ENCODE data around the gene ITPRIP.

The ITPRIP gene

DNA sequence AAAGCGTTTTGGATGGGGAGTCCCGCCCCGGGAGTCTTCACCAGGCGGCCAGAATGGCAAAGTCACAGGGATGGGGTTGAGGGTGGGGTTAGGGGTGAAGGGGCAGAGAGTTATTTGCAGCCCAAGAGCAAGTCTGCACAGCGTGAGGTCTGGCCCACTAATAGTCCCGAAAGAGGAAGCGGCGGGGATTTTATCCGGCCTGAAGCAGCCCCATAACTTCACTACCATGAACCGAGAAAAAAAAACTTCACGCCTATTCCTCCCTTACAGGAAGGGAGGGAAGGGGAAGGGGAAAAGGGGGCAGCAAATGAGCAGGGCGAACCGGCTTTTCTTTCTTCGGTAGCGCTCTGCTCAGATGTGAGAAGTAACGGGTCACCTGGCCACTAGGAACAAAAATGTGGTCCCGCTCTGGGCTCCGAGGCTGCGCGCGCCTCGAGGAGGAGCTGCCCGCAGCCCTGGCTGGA lies 712 bp downstream of the ITPRIP start:
- TF ChIP-seq EZH2 (IDR thresholded peaks at IDR 0.05; ENCODE audit: borderline replicate concordance, low read depth, low read length, severe bottlenecking): no peak
- TF ChIP-seq, protein P1, sequence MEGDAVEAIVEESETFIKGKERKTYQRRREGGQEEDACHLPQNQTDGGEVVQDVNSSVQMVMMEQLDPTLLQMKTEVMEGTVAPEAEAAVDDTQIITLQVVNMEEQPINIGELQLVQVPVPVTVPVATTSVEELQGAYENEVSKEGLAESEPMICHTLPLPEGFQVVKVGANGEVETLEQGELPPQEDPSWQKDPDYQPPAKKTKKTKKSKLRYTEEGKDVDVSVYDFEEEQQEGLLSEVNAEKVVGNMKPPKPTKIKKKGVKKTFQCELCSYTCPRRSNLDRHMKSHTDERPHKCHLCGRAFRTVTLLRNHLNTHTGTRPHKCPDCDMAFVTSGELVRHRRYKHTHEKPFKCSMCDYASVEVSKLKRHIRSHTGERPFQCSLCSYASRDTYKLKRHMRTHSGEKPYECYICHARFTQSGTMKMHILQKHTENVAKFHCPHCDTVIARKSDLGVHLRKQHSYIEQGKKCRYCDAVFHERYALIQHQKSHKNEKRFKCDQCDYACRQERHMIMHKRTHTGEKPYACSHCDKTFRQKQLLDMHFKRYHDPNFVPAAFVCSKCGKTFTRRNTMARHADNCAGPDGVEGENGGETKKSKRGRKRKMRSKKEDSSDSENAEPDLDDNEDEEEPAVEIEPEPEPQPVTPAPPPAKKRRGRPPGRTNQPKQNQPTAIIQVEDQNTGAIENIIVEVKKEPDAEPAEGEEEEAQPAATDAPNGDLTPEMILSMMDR (IDR thresholded peaks at IDR 0.05; ENCODE audit: borderline replicate concordance, extremely low read depth, low read length, poor library complexity, severe bottlenecking): no peak
- Histone ChIP-seq H4K20me1 (ENCODE audit: insufficient read depth, low read length) (peaks cover 44% of the 10 kb centered on the region), H3K27ac (ENCODE audit: low read length) (peak overlapping the region; percentile 99), H3K4me3 (ENCODE audit: low read depth in 1 of 2, low read length in 2 of 2) (peak overlapping the region; percentile 98 to 100), H3K9me3 (ENCODE audit: insufficient read depth, low read length, severe bottlenecking) (no peaks in the 10 kb centered on the region), H3K9ac (ENCODE audit: low read depth, low read length) (peak overlapping the region; percentile 97), H3K36me3 (ENCODE audit: insufficient read depth, low read length) (peaks cover 14% of the 10 kb centered on the region), H3K4me1 (ENCODE audit: insufficient read depth, low read length) (peaks cover 40% of the 10 kb centered on the region), H3K79me2 (ENCODE audit: insufficient read depth, low read length) (peaks cover 56% of the 10 kb centered on the region), H2AFZ (ENCODE audit: low read depth, low read length) (peak overlapping the region; percentile 99), H3K27me3 (ENCODE audit: insufficient read depth, low read length, poor library complexity) (peaks cover 14% of the 10 kb centered on the region), H3K4me2 (ENCODE audit: insufficient read depth, low read length) (peak overlapping the region; percentile 72)
- DNase-seq (peak; percentile 33), ATAC-seq (ENCODE audit: insufficient read depth, low read depth) (peak; percentile 23; the same call in 2 of the 3 replicates)

DNA sequence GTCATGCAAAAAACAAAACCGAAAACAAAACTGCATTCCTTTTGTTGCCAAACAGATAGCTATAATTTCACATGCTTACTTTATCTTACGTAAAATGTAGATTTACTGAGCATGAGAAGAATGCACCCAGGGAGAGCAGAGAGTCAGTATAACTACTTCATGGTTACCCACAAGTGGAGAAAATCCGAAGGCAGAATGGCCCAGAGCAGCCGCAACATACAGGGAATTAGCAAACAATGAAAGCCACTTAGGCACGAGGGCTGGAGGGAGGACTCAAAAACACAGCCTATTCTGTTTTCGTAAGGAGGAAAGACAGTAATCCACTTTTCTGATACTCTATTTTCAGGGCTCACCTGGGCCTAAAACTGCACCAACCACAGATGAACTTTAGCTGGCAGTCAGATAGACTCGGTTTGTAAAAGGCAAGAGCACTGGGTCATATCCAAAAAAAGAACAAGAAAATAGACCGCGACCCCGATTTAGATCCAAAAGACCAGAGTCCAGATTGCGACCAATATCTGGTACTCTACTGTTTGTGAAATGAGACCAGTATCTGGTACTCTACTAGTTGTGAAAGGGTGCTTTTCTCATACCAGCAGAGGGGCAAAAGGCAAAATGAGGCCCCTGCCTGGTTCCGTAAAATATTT lies 1.3 kb downstream of the ITPRIP start:
- Histone ChIP-seq H2AFZ (ENCODE audit: low read depth, low read length) (no peak overlapping the region), H3K4me1 (ENCODE audit: insufficient read depth, low read length) (peaks cover 40% of the 10 kb centered on the region), H3K27me3 (ENCODE audit: insufficient read depth, low read length, poor library complexity) (peaks cover 10% of the 10 kb centered on the region), H4K20me1 (ENCODE audit: insufficient read depth, low read length) (peaks cover 51% of the 10 kb centered on the region), H3K36me3 (ENCODE audit: insufficient read depth, low read length) (peaks cover 17% of the 10 kb centered on the region), H3K4me3 (ENCODE audit: low read depth in 1 of 2, low read length in 2 of 2) (peak overlapping the region; percentile 98 to 100; a peak in 3 of 4 replicates), H3K79me2 (ENCODE audit: insufficient read depth, low read length) (peaks cover 62% of the 10 kb centered on the region), H3K9me3 (ENCODE audit: insufficient read depth, low read length, severe bottlenecking) (no peaks in the 10 kb centered on the region), H3K9ac (ENCODE audit: low read depth, low read length) (peak overlapping the region; percentile 97), H3K4me2 (ENCODE audit: insufficient read depth, low read length) (peak overlapping the region; percentile 72), H3K27ac (ENCODE audit: low read length) (peak overlapping the region; percentile 99)
- no peak for TF ChIP-seq EZH2 (IDR thresholded peaks at IDR 0.05; ENCODE audit: borderline replicate concordance, low read depth, low read length, severe bottlenecking)
- TF ChIP-seq, protein P1 (IDR thresholded peaks at IDR 0.05; ENCODE audit: borderline replicate concordance, extremely low read depth, low read length, poor library complexity, severe bottlenecking): no peak
- DNase-seq: no peak
- ATAC-seq (ENCODE audit: insufficient read depth, low read depth): no peak

- no peak for TF ChIP-seq EZH2 (IDR thresholded peaks at IDR 0.05; ENCODE audit: borderline replicate concordance, low read depth, low read length, severe bottlenecking)
- TF ChIP-seq, protein P1 (IDR thresholded peaks at IDR 0.05; ENCODE audit: borderline replicate concordance, extremely low read depth, low read length, poor library complexity, severe bottlenecking): no peak
- Histone ChIP-seq H3K27me3 (ENCODE audit: insufficient read depth, low read length, poor library complexity) (peaks cover 2% of the 10 kb centered on the region), H3K9ac (ENCODE audit: low read depth, low read length) (no peak overlapping the region), H4K20me1 (ENCODE audit: insufficient read depth, low read length) (peaks cover 68% of the 10 kb centered on the region), H3K79me2 (ENCODE audit: insufficient read depth, low read length) (peaks cover 80% of the 10 kb centered on the region), H3K4me3 (ENCODE audit: low read depth in 1 of 2, low read length in 2 of 2) (no peak overlapping the region), H3K4me1 (ENCODE audit: insufficient read depth, low read length) (peaks cover 53% of the 10 kb centered on the region), H3K9me3 (ENCODE audit: insufficient read depth, low read length, severe bottlenecking) (no peaks in the 10 kb centered on the region), H2AFZ (ENCODE audit: low read depth, low read length) (no peak overlapping the region), H3K4me2 (ENCODE audit: insufficient read depth, low read length) (peak overlapping the region; percentile 26; the same call in 1 of the 2 replicates), H3K36me3 (ENCODE audit: insufficient read depth, low read length) (peaks cover 17% of the 10 kb centered on the region), H3K27ac (ENCODE audit: low read length) (no peak overlapping the region)
- ATAC-seq (ENCODE audit: insufficient read depth, low read depth) (no peak), DNase-seq (no peak)
These were observed 3.2 kb downstream of the ITPRIP start for GRCh38 chr10:104334965-104335650.

Data from DND-41 (cell line).